Liver (tissue), 3 donors: ENCODE results near the gene DSC1.

Experiments
- NR2F2 ChIP-seq: IDR thresholded peaks from 2 replicates; pipeline ENCODE4 v1.6.1; 2016; ENCODE audit warnings: antibody characterized with exemption
- RAD21 ChIP-seq, 2 donors: IDR thresholded peaks; 2 replicates each; pipeline ENCODE4 v1.6.1; 2016; ENCODE audit warnings: antibody characterized with exemption in 2 of 2, mild to moderate bottlenecking in 2 of 2
- SP1 ChIP-seq: IDR thresholded peaks from 2 replicates; pipeline ENCODE4 v1.6.1; 2018; ENCODE audit warnings: antibody characterized with exemption, mild to moderate bottlenecking
- TAF1 ChIP-seq: conservative IDR thresholded peaks from 2 replicates; pipeline ENCODE4 v1.6.1; 2016; ENCODE audit warnings: antibody characterized with exemption, mild to moderate bottlenecking
- YY1 ChIP-seq: IDR thresholded peaks from 2 replicates; pipeline ENCODE4 v1.6.1; 2016; ENCODE audit warnings: antibody characterized with exemption, mild to moderate bottlenecking
- TF ChIP-seq, protein P1 (sequence below): IDR thresholded peaks from 2 replicates; pipeline ENCODE4 v1.6.1; 2016; ENCODE audit warnings: antibody characterized with exemption
- TF ChIP-seq, protein P2 (sequence below): IDR thresholded peaks from 2 replicates; pipeline ENCODE4 v1.6.1; 2016; ENCODE audit warnings: antibody characterized with exemption
- TF ChIP-seq, protein P3 (sequence below): fragments of 150-350 bp; IDR thresholded peaks from 2 replicates; pipeline ENCODE4 v1.5.1; 2017; ENCODE audit warnings: improper control_type of control experiment, low read depth, low read length; ENCODE audit not compliant: missing input control
- TF ChIP-seq, protein P4 (sequence below): IDR thresholded peaks from 2 replicates; pipeline ENCODE4 v1.6.1; 2016; ENCODE audit warnings: antibody characterized with exemption, mild to moderate bottlenecking
- donor health status: healthy.
- donor health status: healthy.

DNA sequence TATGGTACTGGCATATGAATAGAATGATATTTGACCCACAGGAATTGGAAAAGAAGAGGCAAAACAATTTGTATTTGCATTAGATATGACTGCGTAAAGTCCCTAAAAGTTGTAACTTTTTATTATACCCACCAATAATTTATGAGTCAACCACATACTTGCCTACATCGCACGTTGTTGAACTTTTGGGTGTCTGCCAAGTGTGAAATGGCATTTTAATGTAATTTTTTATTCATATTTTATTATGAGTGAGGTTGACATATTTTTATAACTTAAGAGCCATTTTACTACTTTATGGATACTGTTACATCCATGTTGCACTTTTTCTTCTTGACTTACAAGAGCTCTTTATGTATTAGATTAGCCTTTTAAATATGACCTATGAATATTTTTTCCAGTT lies 65.0 kb downstream of the DSC1 start:
- TF ChIP-seq, protein P1, sequence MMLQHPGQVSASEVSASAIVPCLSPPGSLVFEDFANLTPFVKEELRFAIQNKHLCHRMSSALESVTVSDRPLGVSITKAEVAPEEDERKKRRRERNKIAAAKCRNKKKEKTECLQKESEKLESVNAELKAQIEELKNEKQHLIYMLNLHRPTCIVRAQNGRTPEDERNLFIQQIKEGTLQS: no peak
- TF ChIP-seq, protein P2, sequence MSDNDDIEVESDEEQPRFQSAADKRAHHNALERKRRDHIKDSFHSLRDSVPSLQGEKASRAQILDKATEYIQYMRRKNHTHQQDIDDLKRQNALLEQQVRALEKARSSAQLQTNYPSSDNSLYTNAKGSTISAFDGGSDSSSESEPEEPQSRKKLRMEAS: no peak
- TF ChIP-seq, protein P3, sequence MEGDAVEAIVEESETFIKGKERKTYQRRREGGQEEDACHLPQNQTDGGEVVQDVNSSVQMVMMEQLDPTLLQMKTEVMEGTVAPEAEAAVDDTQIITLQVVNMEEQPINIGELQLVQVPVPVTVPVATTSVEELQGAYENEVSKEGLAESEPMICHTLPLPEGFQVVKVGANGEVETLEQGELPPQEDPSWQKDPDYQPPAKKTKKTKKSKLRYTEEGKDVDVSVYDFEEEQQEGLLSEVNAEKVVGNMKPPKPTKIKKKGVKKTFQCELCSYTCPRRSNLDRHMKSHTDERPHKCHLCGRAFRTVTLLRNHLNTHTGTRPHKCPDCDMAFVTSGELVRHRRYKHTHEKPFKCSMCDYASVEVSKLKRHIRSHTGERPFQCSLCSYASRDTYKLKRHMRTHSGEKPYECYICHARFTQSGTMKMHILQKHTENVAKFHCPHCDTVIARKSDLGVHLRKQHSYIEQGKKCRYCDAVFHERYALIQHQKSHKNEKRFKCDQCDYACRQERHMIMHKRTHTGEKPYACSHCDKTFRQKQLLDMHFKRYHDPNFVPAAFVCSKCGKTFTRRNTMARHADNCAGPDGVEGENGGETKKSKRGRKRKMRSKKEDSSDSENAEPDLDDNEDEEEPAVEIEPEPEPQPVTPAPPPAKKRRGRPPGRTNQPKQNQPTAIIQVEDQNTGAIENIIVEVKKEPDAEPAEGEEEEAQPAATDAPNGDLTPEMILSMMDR: no peak
- no peak for TF ChIP-seq SP1
- TF ChIP-seq YY1: no peak
- TF ChIP-seq TAF1: no peak
- no peak for TF ChIP-seq NR2F2
- TF ChIP-seq, protein P4, sequence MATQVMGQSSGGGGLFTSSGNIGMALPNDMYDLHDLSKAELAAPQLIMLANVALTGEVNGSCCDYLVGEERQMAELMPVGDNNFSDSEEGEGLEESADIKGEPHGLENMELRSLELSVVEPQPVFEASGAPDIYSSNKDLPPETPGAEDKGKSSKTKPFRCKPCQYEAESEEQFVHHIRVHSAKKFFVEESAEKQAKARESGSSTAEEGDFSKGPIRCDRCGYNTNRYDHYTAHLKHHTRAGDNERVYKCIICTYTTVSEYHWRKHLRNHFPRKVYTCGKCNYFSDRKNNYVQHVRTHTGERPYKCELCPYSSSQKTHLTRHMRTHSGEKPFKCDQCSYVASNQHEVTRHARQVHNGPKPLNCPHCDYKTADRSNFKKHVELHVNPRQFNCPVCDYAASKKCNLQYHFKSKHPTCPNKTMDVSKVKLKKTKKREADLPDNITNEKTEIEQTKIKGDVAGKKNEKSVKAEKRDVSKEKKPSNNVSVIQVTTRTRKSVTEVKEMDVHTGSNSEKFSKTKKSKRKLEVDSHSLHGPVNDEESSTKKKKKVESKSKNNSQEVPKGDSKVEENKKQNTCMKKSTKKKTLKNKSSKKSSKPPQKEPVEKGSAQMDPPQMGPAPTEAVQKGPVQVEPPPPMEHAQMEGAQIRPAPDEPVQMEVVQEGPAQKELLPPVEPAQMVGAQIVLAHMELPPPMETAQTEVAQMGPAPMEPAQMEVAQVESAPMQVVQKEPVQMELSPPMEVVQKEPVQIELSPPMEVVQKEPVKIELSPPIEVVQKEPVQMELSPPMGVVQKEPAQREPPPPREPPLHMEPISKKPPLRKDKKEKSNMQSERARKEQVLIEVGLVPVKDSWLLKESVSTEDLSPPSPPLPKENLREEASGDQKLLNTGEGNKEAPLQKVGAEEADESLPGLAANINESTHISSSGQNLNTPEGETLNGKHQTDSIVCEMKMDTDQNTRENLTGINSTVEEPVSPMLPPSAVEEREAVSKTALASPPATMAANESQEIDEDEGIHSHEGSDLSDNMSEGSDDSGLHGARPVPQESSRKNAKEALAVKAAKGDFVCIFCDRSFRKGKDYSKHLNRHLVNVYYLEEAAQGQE: no peak
- no peak for TF ChIP-seq RAD21 (IDR thresholded peaks at IDR 0.05)
